ENCODE data around the gene LRCH1. TPM values are rescaled to one million over a fixed set of nuclear protein-coding genes. Genes with fewer than 3 reads are reported as not detected.

The LRCH1 gene
- total and polyA plus RNA-seq, 2 experiments from 2014 or later = 3.9 to 9.2 TPM

- TF ChIP-seq, protein P1, sequence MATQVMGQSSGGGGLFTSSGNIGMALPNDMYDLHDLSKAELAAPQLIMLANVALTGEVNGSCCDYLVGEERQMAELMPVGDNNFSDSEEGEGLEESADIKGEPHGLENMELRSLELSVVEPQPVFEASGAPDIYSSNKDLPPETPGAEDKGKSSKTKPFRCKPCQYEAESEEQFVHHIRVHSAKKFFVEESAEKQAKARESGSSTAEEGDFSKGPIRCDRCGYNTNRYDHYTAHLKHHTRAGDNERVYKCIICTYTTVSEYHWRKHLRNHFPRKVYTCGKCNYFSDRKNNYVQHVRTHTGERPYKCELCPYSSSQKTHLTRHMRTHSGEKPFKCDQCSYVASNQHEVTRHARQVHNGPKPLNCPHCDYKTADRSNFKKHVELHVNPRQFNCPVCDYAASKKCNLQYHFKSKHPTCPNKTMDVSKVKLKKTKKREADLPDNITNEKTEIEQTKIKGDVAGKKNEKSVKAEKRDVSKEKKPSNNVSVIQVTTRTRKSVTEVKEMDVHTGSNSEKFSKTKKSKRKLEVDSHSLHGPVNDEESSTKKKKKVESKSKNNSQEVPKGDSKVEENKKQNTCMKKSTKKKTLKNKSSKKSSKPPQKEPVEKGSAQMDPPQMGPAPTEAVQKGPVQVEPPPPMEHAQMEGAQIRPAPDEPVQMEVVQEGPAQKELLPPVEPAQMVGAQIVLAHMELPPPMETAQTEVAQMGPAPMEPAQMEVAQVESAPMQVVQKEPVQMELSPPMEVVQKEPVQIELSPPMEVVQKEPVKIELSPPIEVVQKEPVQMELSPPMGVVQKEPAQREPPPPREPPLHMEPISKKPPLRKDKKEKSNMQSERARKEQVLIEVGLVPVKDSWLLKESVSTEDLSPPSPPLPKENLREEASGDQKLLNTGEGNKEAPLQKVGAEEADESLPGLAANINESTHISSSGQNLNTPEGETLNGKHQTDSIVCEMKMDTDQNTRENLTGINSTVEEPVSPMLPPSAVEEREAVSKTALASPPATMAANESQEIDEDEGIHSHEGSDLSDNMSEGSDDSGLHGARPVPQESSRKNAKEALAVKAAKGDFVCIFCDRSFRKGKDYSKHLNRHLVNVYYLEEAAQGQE (IDR thresholded peaks at IDR 0.05; ENCODE audit: unreplicated experiment) = no peak
Measured at GRCh38 chr13:46664195-46664594, 111.2 kb downstream of the LRCH1 start (continued).

- H3K4me3 Mint-ChIP-seq = no peak overlapping the region
- H3K36me3 Mint-ChIP-seq (ENCODE audit: low read depth) = peaks cover 2% of the 10 kb centered on the region; the same call in 2 of the 3 replicates
- H3K4me2 ChIP-seq = peak overlapping the region; percentile 21
- no peaks in the 10 kb centered on the region for H4K20me1 ChIP-seq (replicated peaks; ENCODE audit: insufficient read depth)
- ATAC-seq (no peak), DNase-seq (ENCODE audit: low spot score) (no peak)
- no peaks in the 10 kb centered on the region for H3F3A ChIP-seq (replicated peaks; ENCODE audit: low read depth)
- H3K27me3 ChIP-seq (ENCODE audit: insufficient read depth) = no peaks in the 10 kb centered on the region
- H3K36me3 ChIP-seq (ENCODE audit: insufficient read depth) = no peaks in the 10 kb centered on the region
- H3K4me3 ChIP-seq = no peak overlapping the region
- H3K27ac Mint-ChIP-seq = peak overlapping the region; percentile 74
- peaks cover 5% of the 10 kb centered on the region; the same call in 1 of the 2 replicates for H3K79me2 ChIP-seq (replicated peaks; ENCODE audit: insufficient read depth)
- TF ChIP-seq ZNF331 (CRISPR knock-in tag; IDR thresholded peaks at IDR 0.05; ENCODE audit: low read depth) (no peak), EZH2phosphoT487 (IDR thresholded peaks at IDR 0.05; ENCODE audit: unreplicated experiment) (no peak), JUNB (IDR thresholded peaks at IDR 0.05; ENCODE audit: unreplicated experiment) (no peak), EZH2 (IDR thresholded peaks at IDR 0.05; ENCODE audit: low read depth, unreplicated experiment) (no peak), NANOG (IDR thresholded peaks at IDR 0.05; ENCODE audit: borderline replicate concordance) (no peak), ETS1 (IDR thresholded peaks at IDR 0.05) (no peak), CREB1 (CRISPR knock-in tag; IDR thresholded peaks at IDR 0.05; ENCODE audit: low read depth) (no peak)
- no peaks in the 10 kb centered on the region for H3K9me3 Mint-ChIP-seq
- H3K4me1 Mint-ChIP-seq = peaks cover 65% of the 10 kb centered on the region
- H3K9me2 ChIP-seq (ENCODE audit: insufficient read depth) = no peaks in the 10 kb centered on the region; the same call in 1 of the 2 replicates
- peaks cover 51% of the 10 kb centered on the region for H3K4me1 ChIP-seq (ENCODE audit: insufficient read depth)
- no peak overlapping the region for H2AFZ ChIP-seq
- H3K27me3 Mint-ChIP-seq (ENCODE audit: insufficient read depth, low read depth, poor library complexity) = peaks cover 3% of the 10 kb centered on the region
- peak overlapping the region; percentile 26; the same call in 1 of the 2 replicates for H3K27ac ChIP-seq (ENCODE audit: low read depth)
Measured at GRCh38 chr13:46665248-46665632, 112.3 kb downstream of the LRCH1 start.
